SHP77 (cell line): ENCODE data around the gene MORF4L1.
"Not testable (repeated sequence)": the region's sequence is repeated elsewhere in the genome, so short reads cannot be mapped to it uniquely, and the experiment has no call there.

ENCODE experiments used
- DNase-seq, 2 experiments: peaks; one replicate each; lab custom pipeline; 2025; lab: John Stamatoyannopoulos, UW

MORF4L1 gene

GRCh38 chr15:78927077-78927790, 54.5 kb downstream of the MORF4L1 start:
- DNase-seq = no peak

GRCh38 chr15:78928176-78928575, 55.5 kb downstream of the MORF4L1 start:
- not testable (repeated sequence) for DNase-seq

GRCh38 chr15:78928616-78929093, 56.0 kb downstream of the MORF4L1 start:
- no peak for DNase-seq

- no peak for DNase-seq
Observed at GRCh38 chr15:78929536-78930264, 57.0 kb downstream of the MORF4L1 start.

GRCh38 chr15:78930577-78931388, 58.1 kb downstream of the MORF4L1 start:
- no peak for DNase-seq

- no peak for DNase-seq
Observed at GRCh38 chr15:78931439-78932257, 59.0 kb downstream of the MORF4L1 start.

- no peak for DNase-seq
Observed at GRCh38 chr15:78932258-78932808, 59.6 kb downstream of the MORF4L1 start.

GRCh38 chr15:78933187-78933822, 60.6 kb downstream of the MORF4L1 start:
- DNase-seq = no peak

- DNase-seq = no peak
Observed at GRCh38 chr15:78933823-78934654, 61.3 kb downstream of the MORF4L1 start.

- no peak for DNase-seq
Observed at GRCh38 chr15:78934655-78935023, 61.9 kb downstream of the MORF4L1 start.

- DNase-seq = no peak
Observed at GRCh38 chr15:78937132-78937739, 64.5 kb downstream of the MORF4L1 start.

- no peak for DNase-seq
Observed at GRCh38 chr15:78938658-78939488, 66.2 kb downstream of the MORF4L1 start.

GRCh38 chr15:78942741-78943140, 70.1 kb downstream of the MORF4L1 start:
- DNase-seq = no peak

- no peak for DNase-seq
Observed at GRCh38 chr15:78943692-78944091, 71.0 kb downstream of the MORF4L1 start.

- DNase-seq = no peak
Observed at GRCh38 chr15:78944202-78944625, 71.5 kb downstream of the MORF4L1 start.

GRCh38 chr15:78944669-78945407, 72.1 kb downstream of the MORF4L1 start, which contains the start of gene CTSH:
TSS of gene CTSH (minus strand) at chr15:78945046. CDS start at chr15:78944981, 65 bp downstream.
- DNase-seq = peak in 1 of 2 experiments; percentile 66

GRCh38 chr15:78946493-78946892, 73.8 kb downstream of the MORF4L1 start:
- no peak for DNase-seq

- no peak for DNase-seq
Observed at GRCh38 chr15:78947506-78947905, 74.8 kb downstream of the MORF4L1 start.
